ENCODE data around the gene FGD4. TPM values are rescaled to one million over a fixed set of nuclear protein-coding genes. Genes with fewer than 3 reads are reported as not detected.

FGD4 gene
- total RNA-seq, 4 donors from 2014 or later = 85.8 to 135 (median 123) TPM

- Histone ChIP-seq H3K36me3 (peaks cover 0 to under 1% (median 0%) of the 10 kb centered on the region in 3 donors), H3K4me3 (no peak overlapping the region), H3K4me1 (no peaks in the 10 kb centered on the region), H3K27ac (no peak overlapping the region), H3K9me3 (no peaks in the 10 kb centered on the region), H3K27me3 (no peaks in the 10 kb centered on the region)
- TF ChIP-seq POLR2A (IDR thresholded peaks at IDR 0.05) = no peak
- TF ChIP-seq, protein P1, sequence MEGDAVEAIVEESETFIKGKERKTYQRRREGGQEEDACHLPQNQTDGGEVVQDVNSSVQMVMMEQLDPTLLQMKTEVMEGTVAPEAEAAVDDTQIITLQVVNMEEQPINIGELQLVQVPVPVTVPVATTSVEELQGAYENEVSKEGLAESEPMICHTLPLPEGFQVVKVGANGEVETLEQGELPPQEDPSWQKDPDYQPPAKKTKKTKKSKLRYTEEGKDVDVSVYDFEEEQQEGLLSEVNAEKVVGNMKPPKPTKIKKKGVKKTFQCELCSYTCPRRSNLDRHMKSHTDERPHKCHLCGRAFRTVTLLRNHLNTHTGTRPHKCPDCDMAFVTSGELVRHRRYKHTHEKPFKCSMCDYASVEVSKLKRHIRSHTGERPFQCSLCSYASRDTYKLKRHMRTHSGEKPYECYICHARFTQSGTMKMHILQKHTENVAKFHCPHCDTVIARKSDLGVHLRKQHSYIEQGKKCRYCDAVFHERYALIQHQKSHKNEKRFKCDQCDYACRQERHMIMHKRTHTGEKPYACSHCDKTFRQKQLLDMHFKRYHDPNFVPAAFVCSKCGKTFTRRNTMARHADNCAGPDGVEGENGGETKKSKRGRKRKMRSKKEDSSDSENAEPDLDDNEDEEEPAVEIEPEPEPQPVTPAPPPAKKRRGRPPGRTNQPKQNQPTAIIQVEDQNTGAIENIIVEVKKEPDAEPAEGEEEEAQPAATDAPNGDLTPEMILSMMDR (IDR thresholded peaks at IDR 0.05) = no peak
- no peak for DNase-seq
Measured at GRCh38 chr12:32650508-32650907, 251.2 kb downstream of the FGD4 start.

GRCh38 chr12:32651151-32651955 lies 252.0 kb downstream of the FGD4 start:
- TF ChIP-seq, protein P1 (IDR thresholded peaks at IDR 0.05) = no peak
- TF ChIP-seq POLR2A (IDR thresholded peaks at IDR 0.05) = no peak
- H3K27me3 ChIP-seq = no peaks in the 10 kb centered on the region
- no peak overlapping the region for H3K27ac ChIP-seq
- no peaks in the 10 kb centered on the region for H3K4me1 ChIP-seq
- no peak for DNase-seq
- no peak overlapping the region for H3K4me3 ChIP-seq
- H3K36me3 ChIP-seq = no peaks in the 10 kb centered on the region
- H3K9me3 ChIP-seq = no peaks in the 10 kb centered on the region

- H3K36me3 ChIP-seq = no peaks in the 10 kb centered on the region
- TF ChIP-seq, protein P1 (IDR thresholded peaks at IDR 0.05) = no peak
- no peak for TF ChIP-seq POLR2A (IDR thresholded peaks at IDR 0.05)
- H3K4me1 ChIP-seq = no peaks in the 10 kb centered on the region
- H3K27me3 ChIP-seq = no peaks in the 10 kb centered on the region
- H3K4me3 ChIP-seq = no peak overlapping the region
- no peak overlapping the region for H3K27ac ChIP-seq
- DNase-seq = no peak
- H3K9me3 ChIP-seq = no peaks in the 10 kb centered on the region
Measured at GRCh38 chr12:32651956-32652210, 252.5 kb downstream of the FGD4 start.

GRCh38 chr12:32659908-32660440 lies 260.6 kb downstream of the FGD4 start:
- Histone ChIP-seq H3K27ac (peak overlapping the region in 2 of 4 donors; percentile 31 to 33), H3K27me3 (no peaks in the 10 kb centered on the region)
- TF ChIP-seq, protein P1 (IDR thresholded peaks at IDR 0.05) = no peak
- TF ChIP-seq POLR2A (IDR thresholded peaks at IDR 0.05) = no peak

GRCh38 chr12:32661706-32662105 lies 262.3 kb downstream of the FGD4 start:
- no peak for DNase-seq
- no peak overlapping the region for H3K27ac ChIP-seq
- no peaks in the 10 kb centered on the region for H3K4me1 ChIP-seq
- no peaks in the 10 kb centered on the region for H3K27me3 ChIP-seq
- no peaks in the 10 kb centered on the region for H3K36me3 ChIP-seq
- no peaks in the 10 kb centered on the region for H3K9me3 ChIP-seq
- H3K4me3 ChIP-seq = no peak overlapping the region
- TF ChIP-seq, protein P1 (IDR thresholded peaks at IDR 0.05) = no peak
- TF ChIP-seq POLR2A (IDR thresholded peaks at IDR 0.05) = no peak

More at GRCh38 chr12:32659908-32660440, 260.6 kb downstream of the FGD4 start:
- H3K36me3 ChIP-seq = no peaks in the 10 kb centered on the region
- H3K4me1 ChIP-seq = no peaks in the 10 kb centered on the region
- no peak overlapping the region for H3K4me3 ChIP-seq
- no peaks in the 10 kb centered on the region for H3K9me3 ChIP-seq
- DNase-seq = no peak
